Head of caudate nucleus (tissue), 42 donors: ENCODE measurements around the gene TNS3.

Experiments
- DNase-seq, 42 donors: peaks; one replicate each; pipeline versions ENCODE4 v3.0.0 to v3.0.0-alpha.2; 2020 to 2021; ENCODE audit warnings: mixed read lengths in 7 of 42
- intact Hi-C: fragments of 100-400 bp; cut with DNase I; formaldehyde crosslinking; loops from one replicate; pipeline ENCODE4 v1.15.0; 2022

Gene TNS3

GRCh38 chr7:47327346-47327697, 254.6 kb downstream of the TNS3 start:
- peak in 5 of 42 donors; percentile 34 to 65 (median 47) for DNase-seq

DNA sequence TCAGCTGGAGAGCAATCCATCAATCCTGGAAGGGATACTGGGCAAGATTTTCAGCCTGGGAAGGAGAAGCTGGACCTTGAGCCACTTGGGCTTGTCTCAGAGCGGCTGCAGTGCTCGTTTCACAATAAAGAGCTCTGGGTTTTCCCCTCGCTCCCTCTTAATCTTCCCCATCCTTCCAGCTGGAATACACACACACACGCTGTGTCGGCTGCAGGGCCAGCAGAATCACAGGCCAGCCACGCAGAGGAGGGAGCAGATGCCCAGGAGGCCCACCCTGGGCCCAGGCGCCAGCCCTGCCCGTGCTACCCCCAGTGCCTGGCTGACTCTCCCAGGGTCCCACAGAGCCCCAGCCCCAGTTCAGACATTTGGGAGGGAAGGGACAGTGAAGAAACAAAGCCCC, 255.1 kb downstream of the TNS3 start:
- intact Hi-C loops = no loop called here
- DNase-seq = peak in 11 of 42 donors; percentile 19 to 63 (median 39)

More at GRCh38 chr7:47327346-47327697, 254.6 kb downstream of the TNS3 start:
- intact Hi-C loops = no loop called here

DNA sequence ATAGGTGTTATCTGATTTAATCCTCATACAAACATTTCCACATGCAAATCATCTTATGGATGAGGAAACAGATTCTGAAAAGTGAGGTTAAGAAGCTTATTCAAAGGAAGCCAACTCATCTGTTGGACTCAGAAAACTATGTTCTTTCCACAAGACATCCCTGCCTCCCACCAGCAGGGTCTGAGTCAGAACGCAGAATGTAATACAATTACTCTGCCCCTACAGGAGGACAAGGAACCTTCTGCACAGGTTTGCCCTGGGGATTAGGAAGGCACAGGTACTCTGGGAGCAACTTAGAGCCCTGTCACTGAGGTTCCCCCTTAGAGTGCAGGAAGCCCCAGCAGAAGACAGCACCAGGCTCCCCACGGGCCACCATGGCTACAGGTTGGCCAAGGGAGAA, 255.7 kb downstream of the TNS3 start:
- intact Hi-C loops = no loop called here
- peak in 1 of 42 donors; percentile 40 for DNase-seq

DNA sequence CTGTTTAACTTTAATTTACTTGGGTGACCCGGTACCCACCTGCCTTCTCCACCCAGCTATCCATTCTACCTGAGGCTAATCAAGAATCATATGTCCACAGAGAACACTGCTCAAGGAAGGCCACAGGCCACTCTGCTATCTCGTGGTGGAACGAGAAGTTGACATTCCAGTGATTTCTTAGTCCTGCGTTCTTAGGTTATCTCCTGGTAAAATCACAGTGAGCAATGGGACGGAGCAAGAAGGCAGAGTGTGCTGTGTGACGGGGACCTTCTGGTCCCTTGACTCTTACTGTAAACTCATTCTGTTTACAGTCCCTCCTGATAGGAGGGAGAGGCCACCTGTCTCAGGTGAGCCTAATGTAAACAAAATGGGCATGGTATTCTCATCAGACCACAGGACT, 256.6 kb downstream of the TNS3 start:
- DNase-seq = peak in 1 of 42 donors; percentile 4
- intact Hi-C loops = no loop called here

DNA sequence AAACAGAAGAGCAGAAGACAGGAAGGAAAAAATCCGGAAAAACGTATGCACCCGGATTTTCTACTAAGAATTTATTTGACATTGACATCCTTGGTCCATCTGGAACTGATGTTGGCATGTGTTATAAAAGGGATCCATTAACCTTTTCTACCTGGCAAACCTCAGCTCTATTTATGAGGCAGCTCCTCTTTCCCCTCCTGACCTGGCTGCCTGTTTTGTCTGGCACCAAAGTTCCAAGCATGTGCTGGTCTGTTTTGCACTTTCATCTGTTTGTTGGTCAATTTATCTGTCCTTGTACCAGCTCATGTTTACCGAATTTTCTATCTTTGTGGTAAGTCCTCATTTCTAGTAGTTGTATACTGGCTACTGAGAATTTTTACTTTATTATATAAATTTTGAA, 258.0 kb downstream of the TNS3 start:
- DNase-seq = peak in 1 of 42 donors; percentile 21
- intact Hi-C loops = no loop called here

GRCh38 chr7:47322731-47323130, 259.2 kb downstream of the TNS3 start:
- intact Hi-C loops = no loop called here
- peak in 2 of 42 donors; percentile 2 to 16 for DNase-seq

DNA sequence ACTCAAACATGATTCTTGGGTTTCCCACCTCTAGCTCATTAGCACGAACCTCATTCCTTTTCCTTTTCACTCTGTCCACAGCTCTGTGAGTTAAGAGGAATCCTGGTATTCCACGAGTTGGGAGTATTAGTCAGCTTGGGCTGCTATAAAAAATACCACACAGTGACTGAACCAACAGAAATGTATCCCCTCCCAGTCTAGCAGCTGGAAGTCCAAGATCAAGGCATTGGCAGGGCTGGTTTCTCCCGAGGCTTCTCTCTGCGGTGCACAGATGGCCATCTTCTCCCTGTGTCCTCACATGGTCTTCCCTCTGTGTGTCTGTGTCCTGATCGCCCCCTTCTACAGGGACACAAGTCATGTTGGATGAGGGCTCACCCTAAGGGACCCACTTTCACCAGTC, 261.6 kb downstream of the TNS3 start:
- intact Hi-C loops = no loop called here
- DNase-seq = no peak

DNA sequence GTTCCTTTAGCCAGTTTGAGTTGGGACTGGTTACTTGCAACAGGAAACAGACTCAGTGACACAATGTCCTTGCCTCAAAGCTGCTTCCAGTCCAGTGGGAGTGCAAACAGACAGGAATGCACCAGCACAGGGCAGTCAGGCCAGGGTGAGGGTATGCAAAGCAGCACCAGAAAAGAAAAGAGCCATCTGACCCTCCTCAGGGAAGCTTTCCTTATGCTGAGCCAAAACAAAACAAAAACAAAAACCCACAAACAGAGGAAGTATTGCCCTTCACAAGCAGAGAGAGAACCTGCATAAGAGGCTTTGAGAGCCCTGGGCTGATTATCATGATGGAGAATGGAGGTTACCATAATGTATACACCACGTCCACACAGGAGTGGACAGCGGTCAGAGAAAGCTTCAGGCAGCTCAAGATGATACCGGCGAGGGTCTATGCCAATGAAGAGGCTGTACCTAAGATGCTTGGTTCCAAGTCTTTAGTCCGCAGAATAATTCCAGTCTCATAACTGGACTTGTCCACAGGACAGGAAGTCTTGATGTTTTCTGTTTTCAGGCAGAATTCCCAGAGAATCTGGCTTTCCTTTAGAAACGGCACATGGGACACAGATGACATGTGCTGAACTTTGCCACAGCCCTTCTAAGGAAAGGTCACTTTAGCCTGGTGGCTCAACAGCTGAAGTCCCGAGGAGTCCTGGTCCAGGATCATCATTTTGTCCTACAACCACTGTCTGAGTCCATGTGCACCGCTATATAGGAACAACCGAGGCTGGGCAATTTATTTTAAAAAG, 263.3 kb downstream of the TNS3 start:
- DNase-seq = peak in 1 of 42 donors; percentile 4
- intact Hi-C loops = no loop called here

DNA sequence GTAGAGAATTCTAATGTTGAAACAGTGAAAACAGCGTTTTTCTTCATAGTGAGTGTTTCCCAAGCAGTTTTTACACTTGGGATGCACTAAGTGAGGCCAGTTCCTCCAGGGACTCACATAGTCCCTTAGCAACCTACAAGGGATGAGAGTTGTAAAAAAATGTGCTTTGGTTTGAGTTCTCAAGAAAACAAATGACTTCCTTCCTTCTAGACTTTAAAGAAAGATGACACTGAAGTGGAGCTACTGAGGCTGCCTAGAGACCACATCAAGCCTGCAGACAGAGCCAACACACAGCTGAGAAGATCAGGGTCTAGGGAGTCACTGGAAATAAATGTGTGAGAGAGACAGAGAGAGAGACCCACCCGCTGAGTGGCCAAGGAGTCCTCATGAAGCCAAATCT, 264.4 kb downstream of the TNS3 start:
- peak in 1 of 42 donors; percentile 32 for DNase-seq
- intact Hi-C loops = no loop called here

GRCh38 chr7:47314728-47315607, 266.9 kb downstream of the TNS3 start:
- intact Hi-C loops = no loop called here
- DNase-seq = peak in 17 of 42 donors; percentile 32 to 73 (median 51)

GRCh38 chr7:47314248-47314647, 267.7 kb downstream of the TNS3 start:
- DNase-seq = no peak
- intact Hi-C loops = no loop called here

DNA sequence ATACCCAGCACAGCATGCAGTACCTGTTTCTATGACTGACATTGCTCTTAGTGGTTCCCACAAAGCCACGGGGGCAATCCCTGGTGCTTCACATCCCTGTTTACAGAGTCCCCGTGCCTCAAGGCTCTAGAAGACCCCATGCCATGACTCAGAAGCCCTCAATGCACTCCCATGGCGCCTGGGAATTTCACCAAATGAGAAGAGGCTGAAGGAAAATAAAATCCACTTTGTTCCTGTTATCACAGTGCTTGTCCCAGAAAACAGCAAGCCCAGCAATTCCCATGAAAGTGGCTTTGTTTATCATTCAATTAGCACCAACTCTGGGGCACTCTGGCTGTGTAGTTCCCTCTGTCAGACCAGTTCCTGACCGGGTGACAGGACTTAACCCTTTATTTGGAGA, 268.3 kb downstream of the TNS3 start:
- peak in 2 of 42 donors; percentile 40 to 49 for DNase-seq
- intact Hi-C loops = no loop called here

- intact Hi-C loops = no loop called here
- DNase-seq = no peak
Measured at GRCh38 chr7:47311891-47312290, 270.0 kb downstream of the TNS3 start.

DNA sequence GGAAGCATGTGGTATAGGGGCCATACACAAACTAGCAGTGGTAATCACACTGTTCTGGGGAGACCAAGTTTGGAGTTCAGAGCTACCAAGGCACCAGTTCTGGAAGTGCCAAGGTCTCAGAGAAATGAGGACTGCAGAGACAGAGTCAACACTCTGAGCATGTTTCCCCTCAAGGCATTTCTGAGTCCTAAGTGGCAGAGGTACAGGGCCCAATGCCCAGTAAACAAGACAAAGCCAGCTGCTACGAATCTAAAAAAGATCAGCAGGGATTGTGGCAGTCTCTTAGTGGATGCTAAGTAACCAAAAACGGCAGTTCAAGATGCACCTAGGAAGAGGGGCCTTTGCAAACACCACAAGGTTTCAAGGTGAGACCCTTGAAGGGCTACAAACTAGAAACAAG, 271.9 kb downstream of the TNS3 start:
- intact Hi-C loops = no loop called here
- peak in 5 of 42 donors; percentile 39 to 46 (median 41) for DNase-seq

- intact Hi-C loops = no loop called here
- DNase-seq = no peak
Measured at GRCh38 chr7:47308808-47309207, 273.1 kb downstream of the TNS3 start.

DNA sequence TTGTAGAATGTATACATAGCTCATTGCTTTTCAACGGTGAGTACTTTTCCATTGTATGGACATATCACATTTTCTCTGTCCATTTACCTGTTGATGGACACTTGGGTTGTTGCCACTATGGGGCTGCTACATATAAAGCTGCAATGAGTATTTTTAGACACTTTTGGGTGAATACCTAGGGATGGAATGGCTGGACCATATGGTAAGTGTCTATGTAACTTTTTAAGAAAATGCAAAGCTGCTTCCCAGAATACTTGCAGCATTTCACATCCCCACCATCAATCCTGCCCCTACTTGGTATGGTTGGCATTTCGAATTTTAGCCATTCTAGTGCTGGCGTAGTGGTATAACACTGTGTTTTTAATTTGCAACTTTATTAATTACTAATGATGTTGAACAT, 274.6 kb downstream of the TNS3 start:
- DNase-seq = no peak
- intact Hi-C loops = no loop called here

DNA sequence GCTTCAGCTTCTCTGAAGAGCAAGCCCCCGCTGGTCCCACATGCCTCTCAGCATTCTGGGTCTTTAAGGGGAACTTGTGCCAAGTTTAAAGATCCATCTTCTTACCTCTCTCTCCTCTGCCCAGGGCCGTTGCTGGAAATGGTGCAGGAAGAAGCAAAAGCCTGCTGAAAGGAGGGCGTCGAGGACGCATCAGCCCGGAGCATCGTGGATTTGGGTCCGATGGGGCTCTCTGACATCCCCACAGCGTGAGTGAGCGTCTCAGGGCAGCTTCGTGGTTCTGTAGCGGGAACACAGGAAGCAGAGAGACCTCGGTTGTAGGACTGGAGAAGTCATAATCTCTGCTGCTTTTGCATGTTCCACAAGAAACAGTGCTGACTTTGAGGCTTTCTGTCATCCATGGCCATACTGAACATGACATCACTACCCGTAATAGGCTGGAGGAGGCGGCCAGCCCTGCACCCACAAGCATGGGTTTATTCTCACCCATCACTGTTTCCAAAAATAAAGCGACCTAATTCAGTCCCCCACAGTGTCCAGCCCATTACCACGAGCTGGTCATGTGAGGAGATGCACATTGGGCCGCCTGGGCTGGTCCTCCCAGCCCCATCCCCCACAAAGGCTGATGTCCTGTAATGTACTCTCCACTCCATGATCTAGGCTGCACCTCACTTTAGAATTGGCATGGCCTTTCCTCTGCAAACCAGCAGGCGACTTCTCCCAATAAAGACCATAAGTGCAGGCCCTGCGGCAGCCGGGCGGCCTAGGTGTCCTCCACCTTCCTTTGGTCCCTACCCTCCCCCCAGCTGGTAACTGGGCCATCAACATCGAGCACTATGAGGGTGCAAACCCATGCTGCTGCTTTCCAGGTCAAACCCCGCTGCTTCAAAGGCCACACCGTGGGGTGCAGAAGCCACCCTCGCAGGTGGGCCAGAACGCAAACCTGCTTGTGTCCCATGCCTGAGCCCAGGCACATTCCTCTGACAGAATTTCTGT, 276.9 kb downstream of the TNS3 start:
- peak in 3 of 42 donors; percentile 29 to 39 (median 29) for DNase-seq
- intact Hi-C loops = no loop called here

GRCh38 chr7:47303695-47304453, 278.0 kb downstream of the TNS3 start:
- DNase-seq = peak in 1 of 42 donors; percentile 22
- intact Hi-C loops = no loop called here
